Activated T-helper 1 cell treated with Interleukin-2 at 50 U/mL for 16 hours (primary cell): ENCODE results near the gene MAGI2.

Experiments used
- DNase-seq: peaks from one replicate; pipeline ENCODE4 v3.0.0-alpha.2; 2020; ENCODE audit warnings: low read depth

The MAGI2 gene

DNA sequence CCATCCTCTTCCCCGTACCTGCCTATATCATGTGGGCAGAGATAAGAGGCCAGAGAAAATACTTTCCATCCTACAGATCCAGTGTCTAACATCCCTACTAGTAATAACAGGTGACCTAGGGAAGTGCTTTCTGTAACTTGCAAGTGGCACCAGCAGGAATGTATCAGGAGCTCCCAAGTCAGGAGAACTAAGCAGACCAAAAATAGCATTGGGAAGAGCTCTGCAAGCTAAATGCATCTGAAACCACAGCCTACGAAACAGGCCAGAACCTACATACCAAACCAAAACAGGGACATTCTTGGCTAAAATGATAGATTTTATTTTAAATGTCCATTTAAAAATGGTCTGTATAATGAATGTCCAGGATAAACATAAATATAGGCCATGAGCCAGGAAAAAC is 974.1 kb downstream of the MAGI2 start:
- no peak for DNase-seq

GRCh38 chr7:78476851-78477405 is 976.5 kb downstream of the MAGI2 start:
- no peak for DNase-seq

GRCh38 chr7:78473571-78474301 is 979.7 kb downstream of the MAGI2 start:
- DNase-seq, result no peak

- DNase-seq, result no peak
Observed at GRCh38 chr7:78473021-78473420, 980.4 kb downstream of the MAGI2 start.

DNA sequence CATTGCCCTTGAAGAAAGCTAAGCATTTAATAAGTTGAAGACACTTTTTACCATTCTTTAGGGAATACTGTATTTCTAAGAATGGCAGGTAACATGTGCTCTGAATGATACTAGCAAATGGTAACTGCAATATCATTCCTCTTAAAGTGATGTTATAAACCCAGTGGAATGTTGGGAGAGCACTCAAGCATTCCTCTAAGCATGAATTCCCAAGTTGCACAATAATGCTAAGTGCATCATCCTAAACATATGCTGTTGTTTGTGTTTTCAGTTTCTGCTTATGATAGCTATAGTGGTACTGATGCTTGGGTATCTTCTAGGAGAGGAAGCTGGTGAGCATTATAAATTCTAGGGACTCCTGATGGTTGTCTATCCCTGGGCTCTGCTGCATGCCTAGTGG is 980.9 kb downstream of the MAGI2 start:
- no peak for DNase-seq

- DNase-seq, result no peak
Observed at GRCh38 chr7:78465894-78466293, 987.6 kb downstream of the MAGI2 start.

DNA sequence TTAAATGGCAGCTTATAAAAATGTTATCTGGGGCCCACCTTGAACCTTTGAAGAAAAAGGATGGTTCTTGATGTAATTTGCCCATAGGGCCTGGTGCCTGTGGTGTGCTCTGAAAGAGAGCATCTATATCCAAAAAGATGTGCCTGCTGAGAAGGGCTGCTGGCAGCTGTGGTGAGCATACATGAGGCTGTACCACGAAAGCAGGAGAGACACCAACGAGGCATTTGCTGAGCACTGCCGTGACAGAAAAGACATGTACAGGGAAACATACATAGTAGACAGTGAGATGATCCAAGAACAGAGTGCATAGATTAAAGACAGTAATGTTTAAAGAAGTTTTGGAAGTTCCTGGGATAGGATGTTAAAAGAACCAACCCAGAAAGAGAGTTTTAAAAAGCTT is 990.4 kb downstream of the MAGI2 start:
- DNase-seq, result no peak

DNA sequence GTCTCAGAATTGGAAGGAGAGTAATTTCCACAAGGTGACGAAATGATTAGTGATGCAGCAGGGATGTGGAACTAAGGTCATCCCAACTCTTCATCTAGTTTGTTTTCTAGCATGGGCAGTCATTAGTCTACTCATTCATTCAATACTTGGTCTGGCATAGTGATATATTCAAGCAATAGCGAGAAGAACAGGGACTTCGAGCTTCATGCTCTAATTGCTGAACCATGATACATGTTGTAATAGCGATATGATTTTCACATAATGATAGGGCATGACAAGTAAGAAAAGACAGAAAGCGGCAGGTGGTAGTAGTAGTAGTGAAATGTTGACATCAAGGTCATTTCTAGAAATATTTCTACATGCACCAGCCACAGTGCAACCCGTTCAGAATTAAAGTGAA is 1002.8 kb downstream of the MAGI2 start:
- DNase-seq, result no peak

DNA sequence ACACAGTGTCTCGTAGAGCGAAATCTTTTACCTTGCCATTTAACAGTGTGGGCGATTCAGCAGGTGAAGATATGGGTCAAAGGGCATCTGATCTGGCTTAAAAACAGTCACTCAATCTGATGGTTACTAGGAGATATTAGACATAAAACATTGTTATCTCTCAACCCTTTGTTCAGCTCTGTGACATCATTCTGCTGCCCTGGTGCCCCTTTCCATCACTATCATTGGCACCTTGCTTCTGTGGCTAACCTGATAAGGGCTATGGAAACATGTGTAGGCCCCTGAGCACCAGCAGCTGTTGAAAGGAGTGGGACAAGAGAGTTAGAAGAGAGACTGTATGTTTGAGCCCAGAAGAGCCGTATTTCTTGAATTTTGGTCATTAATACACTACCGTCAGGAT is 1004.6 kb downstream of the MAGI2 start:
- DNase-seq, result no peak

GRCh38 chr7:78444267-78444666 is 1009.2 kb downstream of the MAGI2 start:
- DNase-seq, result no peak

DNA sequence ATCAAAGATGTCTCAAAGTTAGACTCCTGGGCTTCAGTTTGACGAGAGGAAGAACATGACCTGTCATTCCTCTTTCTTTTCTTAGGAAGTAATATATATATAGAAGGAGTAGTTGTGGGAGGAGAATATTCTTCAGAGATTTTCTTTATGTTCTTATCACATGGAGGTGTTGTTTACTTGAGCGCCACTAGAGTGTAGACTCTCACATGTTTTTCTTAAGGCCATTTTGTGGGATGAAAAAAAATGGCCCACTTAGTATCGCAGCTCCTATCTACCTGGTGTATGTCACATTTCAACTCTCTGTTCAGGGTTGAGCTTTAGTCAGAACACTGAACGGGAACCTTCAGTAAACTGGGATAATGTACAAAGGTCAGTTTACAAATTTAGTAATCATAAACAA is 1009.7 kb downstream of the MAGI2 start:
- DNase-seq, result no peak

DNA sequence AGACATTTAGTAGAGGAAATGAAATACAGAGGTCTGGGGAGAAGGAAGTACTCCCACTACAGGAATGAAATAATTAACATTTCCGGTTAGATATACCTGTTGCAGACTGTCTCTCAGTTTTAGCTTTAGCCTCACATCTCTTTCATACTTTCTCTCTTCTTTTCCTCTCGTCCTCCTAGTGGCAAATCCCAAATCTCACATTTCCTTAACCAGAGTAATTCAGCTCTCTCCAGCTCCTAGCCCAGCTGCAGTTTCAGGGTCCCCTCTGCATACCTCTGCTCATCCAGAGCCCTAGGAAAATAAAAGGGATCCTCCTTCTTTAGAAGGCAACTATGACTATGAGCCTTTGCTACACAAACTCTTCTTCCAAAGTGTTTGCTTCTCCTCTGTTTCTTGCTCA is 1011.7 kb downstream of the MAGI2 start:
- no peak for DNase-seq

DNA sequence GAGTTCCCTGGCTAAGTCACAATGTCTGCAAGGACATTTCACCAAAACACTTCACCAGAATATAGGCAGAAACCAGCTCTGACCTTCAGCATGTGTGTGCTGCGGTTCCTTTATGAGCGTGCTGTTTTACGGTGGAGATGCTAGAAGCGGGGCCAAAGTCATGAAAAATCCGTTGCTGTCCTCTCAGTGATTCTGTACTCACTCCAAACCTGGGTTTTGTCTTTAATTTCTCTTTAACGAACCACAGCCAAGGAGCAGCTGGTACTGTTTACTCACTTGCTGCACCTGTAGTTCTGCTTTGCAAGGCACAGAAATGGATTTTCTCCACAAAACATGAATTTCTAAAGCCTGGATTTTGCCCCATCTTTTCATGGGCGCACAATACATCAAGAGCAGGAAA is 1015.0 kb downstream of the MAGI2 start:
- DNase-seq, result no peak

- no peak for DNase-seq
Observed at GRCh38 chr7:78437118-78437517, 1016.3 kb downstream of the MAGI2 start.

DNA sequence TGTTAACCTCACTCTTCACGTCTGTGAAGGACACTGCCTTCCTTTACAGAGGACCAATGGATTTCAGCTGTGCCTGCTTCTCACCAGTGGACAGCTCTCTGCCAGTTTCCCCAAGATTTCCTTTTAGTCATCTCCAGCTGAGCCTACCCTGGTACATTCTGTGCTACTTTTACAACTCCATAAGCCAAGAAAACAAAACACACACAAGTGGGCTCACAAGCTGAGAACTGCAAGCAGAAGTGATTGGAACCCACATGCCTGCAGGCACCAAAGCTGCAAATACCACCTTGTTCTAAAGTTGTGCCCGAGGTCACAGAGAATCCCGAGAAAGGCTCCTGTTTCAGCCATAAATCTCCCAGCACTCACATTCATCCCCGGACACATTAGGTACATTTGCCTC is 1018.1 kb downstream of the MAGI2 start:
- no peak for DNase-seq

DNA sequence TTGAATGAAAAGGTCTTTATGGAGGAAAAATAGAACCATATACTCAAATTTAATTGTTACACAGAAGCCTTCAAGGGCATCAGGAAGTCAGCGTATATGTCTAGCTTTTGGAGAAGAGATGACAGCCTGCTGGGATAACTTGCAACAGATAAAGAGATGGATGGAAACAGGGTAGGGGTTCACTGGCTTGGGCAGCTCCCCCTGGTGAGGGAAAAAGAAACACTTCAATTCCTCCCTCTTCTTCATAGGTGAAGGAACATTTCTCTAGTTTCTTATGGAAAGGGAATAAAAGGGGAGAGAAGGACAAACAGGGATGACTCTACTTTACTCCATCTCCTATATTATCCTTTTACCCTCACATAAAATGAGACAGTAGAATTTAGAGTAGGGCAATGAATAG is 1019.2 kb downstream of the MAGI2 start:
- DNase-seq, result no peak

DNA sequence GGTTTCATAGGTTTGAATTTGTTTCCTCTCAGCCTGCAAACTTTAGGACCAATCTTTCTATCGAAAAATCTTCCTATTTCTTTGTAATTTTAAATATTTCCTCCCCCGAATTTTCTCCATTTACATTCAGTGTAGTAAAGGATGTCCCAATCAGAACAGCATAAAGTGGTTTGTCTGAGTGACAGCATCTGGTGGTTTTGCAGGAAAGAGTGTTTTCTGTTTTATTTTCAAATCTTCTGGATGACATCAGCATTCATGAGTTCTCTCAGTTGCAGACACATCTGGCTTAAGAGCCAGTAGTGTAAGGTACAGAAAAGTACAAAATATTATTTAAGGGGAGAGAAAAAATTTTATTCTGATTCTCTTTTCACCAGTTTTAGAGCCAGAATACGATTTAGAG is 1020.0 kb downstream of the MAGI2 start:
- no peak for DNase-seq

- no peak for DNase-seq
Observed at GRCh38 chr7:78429878-78430277, 1023.6 kb downstream of the MAGI2 start.

DNA sequence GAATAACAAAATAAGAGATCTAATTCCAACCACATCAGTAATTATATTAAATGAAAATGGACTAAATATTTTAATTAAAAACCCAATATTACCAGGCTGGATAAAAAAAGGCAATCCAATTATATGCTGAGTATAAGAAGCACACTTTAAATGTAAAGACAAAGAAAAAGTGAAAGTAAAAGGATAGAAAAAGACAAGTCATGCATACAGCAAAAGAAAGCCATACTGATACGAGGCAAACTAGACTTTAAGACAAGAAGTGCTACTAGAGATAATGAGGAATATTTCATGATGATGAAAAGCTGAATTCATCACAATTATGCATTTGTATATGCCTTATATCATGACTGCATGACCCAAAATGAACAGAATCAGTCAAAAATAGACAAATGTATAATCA is 1026.3 kb downstream of the MAGI2 start:
- DNase-seq, result no peak

DNA sequence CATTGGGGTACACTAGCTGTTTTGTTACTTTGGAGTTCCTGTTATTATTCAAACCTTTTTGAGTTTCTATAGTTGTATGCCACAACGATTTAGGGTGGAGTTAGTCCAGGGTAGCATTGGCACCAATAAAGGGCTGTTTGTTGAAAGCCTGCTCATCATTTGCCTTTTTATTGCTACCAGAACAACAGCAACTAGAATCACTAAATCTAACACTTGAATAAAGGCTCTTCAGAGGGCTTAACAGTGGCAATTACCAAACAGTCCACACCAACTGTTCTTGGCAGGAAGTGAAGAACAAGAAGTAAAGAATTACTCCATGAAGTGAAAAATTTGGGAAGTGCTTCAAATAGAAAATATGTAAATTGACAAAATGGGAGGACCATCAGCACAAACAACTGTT is 1033.5 kb downstream of the MAGI2 start:
- DNase-seq, result no peak

DNA sequence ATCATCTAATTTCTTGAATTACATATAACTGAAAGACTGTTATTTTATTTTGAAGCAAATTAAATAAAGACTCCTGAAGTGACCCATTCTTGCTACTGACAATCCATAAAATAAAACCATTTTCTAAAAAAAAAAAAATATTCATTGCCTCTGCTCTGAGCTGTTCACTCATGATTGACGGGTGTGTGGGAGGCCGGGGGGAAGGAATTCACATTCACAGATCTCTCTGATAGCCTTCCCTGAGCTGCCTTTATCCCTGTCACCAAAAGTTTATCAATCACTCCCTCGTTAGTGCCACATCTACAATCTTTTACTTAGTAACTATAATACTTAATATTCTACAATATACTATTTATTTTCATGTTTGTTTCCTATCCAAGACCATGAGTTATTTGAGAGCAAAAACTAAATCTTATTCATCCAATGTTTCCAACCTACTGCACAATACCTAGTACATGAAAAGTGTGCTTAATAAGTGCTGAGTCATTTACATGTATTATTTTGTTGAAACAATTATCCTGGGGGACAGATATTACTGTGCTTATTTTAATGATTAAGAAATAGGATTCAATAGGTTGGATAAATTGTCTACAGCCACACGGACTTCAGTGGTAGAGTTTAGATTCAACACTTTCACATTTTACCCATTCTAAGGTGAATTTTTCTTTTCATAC is 1036.2 kb downstream of the MAGI2 start:
- no peak for DNase-seq

- DNase-seq, result no peak
Observed at GRCh38 chr7:78413568-78413967, 1039.9 kb downstream of the MAGI2 start.

DNA sequence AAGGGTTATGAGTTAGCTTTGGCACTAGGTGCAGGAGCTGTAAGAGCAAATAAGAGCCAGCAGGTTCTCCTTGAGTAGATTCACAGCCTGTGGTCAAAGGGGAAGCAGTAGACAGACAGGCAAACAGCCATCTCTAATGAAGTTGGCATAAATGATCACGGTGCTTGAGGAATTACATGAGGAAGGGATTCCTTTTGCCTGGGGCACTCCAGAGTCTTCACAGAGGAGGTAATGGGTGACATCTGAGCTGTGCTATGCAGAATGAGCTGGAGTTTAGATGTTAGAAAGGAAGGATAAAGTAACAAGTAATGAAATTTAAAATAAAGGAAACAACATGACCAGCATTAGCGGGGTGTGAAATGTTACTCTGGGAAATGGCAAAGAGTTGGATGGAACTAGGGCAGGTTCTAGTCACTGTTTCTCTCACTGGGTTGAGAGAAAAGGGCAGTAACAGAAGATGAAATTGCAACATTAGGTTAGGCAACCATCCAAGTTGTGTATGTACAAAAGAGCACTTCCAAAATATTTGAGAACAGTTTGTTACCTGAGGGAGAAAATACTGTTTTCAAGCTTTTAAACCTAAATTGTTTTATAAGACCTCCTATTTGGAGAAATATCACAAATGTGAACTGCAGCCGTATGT is 1041.1 kb downstream of the MAGI2 start:
- DNase-seq, result no peak
